NCI-H2081 treated with DMSO at 0.1 percent for 48 hours (cell line): ENCODE results near the gene CLEC18B.
"Not testable (repeated sequence)": the region's sequence is repeated elsewhere in the genome, so short reads cannot be mapped to it uniquely, and the experiment has no call there.

Experiments
- DNase-seq: peaks from one replicate; lab custom pipeline; 2025; lab: John Stamatoyannopoulos, UW

The CLEC18B gene

DNA sequence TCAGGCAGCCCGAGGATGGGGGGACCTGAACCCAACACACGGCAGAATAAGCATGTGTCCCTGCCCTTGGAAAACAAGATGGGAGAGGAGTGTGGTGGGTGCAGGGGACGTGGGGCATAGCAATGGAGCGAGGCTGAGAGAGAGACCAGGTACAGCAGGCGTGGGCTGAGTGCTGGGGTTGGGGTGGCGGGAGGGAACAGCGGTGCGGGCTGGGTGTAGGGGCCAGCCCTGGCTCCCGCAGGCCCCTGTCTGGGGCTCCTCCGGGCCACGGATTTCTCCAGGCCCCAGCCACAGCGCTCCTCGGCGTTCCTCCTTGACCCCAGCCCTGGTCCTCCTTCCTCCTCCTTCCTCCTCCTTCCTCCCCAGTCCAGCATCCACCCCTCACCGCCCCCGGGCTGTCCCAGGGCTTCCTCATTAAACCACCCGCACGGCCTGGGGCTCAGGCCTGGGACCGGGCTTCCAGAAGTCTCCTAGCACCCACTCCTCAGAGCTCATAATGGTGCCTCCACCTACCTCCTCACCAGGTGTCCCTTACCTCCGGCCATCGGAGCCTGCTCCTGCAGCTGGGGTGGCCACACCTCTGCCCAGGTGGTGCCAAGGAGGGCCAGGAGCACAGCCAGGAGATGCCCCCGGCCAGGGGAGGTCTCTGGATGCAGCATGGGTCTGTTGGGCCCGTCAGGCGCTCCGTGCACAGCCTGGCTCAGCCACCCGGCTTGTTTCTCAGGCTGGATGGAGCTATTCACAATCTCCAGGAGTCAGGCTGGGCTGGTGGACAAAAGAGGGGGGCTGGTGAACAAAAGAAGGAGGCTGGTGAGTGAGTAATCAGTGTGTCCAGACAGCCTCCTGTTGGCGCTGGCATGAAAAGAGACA is at the start of gene CLEC18B:
CLEC18B (minus strand) TSS at position 867 of the 870 bp plus-strand sequence; CDS start at position 659, 208 bp downstream.
- DNase-seq: not testable (repeated sequence)

DNA sequence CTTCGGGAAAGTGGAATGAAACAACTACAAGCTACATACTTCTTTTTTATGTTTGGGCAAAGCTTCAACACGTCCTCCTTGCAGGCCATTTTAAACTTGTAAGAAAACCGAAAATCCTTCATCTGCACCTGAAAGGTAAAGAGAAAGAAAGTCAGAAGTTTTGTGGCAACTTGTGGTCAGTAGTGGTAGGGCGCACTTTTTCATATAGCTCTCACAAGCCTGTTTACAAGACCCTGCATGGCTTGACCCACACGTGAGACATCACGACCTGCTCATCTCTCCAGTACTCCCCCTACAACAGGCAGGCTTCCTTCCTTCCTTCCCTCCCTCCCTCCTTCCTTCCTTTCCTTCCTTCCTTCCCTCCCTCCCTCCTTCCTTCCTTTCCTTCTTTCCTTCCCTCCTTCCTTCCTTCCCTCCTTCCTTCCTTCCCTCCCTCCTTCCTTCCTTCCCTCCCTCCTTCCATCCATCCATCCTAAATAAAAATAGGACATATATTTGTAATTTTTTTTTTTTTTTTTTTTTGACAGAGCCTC is 48.7 kb upstream of the CLEC18B start:
- DNase-seq: no peak

DNA sequence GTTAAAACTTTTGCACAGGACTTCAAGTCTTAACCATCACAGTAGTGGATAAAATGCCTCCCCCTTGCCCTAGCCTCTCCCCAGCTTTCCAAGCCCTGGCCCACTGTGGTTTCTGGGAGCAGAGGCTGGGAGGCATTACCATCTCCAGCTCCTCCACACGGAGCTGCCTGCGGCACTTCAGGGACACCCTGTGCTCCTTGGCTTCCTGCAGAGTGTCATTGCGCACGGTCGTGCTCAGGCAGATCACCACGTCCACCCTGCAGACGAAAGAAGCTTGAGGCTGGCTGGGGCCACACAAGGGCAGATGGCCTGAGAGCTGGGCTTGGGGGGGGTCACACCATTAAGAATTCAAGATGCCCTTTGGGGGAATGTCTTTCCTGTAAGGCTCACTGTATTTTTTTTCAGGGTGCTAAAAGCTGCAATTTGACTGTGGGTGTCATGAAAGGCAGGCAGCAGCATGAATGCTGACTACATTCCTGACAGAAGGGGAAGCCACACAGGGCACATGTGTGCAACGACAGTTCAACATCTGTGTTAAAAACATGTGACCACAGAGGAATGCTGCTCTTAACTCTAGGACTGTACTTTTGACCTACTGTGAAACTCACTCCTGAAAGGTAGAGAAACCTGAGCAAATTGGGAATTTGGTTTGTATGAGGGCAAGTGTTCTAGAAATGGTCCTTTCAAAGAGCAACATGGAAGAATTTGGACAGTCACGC is 47.7 kb upstream of the CLEC18B start:
- no peak for DNase-seq

DNA sequence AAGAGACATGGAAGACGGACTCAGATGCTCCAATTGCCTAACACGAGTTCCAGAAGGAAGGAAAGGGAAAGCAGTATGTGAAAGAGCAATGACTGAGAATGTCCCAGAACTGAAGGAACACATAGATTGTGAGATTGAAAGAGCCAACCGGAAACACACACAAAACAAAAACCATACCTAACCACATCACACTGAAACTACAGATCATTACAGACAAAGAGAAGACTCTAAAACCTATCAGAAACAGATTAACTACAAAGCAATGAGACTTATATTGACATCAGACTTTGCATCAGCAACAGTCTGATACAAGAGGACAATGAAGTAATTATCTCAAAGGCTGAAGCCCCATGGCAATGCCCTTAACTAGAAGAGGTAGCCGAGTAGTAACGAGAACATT is 45.6 kb upstream of the CLEC18B start:
- DNase-seq: no peak

DNA sequence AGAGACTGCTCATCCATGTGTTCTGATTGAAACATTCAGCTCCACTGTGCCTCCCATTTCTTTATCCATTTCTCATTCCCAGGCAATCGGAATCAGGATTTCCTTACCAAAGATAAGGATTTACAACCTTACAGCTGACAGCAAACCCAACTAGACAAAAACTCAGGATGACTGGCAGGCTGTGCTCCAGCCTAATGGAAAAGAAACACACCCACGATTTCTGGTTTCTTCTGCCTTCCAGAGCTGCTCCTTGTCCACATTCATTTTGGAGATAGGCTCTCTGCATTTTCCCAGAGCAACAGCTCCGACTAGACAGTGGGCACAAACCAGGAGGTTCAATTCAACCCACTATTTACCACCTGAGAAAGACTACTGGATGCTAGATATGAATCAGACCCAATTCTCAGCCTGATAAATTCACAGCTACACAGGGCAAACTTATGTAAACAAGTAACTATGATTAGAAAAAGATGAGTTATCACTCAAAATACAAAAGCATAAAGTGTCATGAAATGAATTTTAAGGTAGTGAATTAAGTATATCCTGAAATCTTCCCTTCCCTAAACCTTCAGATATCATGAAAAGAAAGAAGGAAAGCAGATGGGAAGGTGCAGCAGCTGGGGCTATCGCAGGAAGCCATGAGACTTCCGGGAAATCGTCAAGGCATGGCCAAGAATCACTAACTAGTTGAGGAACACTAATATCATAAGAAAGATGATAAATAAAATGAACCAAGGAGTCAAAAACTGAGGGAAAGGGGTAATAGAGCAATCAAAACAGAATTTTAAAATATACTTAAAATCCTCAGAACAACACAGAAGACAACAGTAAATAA is 44.8 kb upstream of the CLEC18B start:
- no peak for DNase-seq

DNA sequence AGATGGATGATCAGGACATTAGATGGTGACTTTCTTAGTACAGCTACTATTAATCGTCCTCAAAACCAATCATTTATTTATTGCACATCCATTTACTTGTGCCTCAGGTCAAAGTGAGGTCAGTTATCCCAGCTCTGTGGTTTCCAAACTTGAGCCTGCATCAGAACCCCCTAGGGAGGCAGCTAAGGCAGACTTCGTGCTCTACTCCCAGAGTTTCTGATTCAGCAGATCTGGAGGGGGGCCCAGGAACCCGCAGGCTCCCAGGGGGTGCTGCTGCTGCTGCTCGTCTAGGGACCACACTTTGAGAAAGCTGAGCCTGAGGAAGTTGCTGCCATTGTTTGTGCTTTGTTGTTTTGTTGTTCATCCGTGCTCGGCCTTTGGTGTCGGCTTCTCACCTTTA is 44.0 kb upstream of the CLEC18B start:
- DNase-seq: no peak

DNA sequence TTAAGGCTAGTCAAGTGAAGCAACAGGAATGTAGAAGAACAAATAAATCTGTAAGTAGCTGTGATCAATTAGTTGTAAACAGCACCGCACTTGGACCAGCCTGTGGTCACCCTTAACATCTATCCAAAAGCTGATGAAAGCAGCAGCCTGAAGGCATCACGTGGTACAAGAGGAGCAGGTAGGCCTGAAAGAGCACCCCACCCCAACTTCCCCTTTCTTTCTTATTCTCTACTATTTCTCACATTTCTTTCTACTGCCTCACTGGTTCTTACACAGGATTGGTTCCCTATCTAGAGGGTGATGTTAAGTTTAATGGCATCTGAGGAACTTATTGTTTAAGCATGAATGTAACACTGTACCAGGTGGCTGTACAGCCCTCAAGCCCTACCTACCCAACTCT is 42.6 kb upstream of the CLEC18B start:
- no peak for DNase-seq

DNA sequence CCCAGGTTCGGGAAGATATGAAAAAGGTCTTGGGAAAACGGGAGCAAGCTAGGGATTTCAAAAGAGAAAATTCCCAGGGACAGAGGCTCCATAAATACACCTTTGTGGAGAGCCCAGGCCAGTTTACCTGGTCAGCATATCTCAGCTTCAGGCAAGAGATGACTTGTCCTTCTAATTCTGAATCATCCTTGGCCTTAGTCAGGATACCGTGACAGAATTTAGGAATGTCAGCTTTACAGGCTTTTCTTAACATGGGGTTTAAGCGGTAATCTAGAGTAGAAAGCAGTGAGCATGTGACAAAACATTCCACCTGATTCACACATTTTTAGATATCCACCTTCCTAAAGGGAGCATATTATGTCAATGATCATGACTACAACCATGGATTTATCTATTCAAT is 41.1 kb upstream of the CLEC18B start:
- DNase-seq: no peak

DNA sequence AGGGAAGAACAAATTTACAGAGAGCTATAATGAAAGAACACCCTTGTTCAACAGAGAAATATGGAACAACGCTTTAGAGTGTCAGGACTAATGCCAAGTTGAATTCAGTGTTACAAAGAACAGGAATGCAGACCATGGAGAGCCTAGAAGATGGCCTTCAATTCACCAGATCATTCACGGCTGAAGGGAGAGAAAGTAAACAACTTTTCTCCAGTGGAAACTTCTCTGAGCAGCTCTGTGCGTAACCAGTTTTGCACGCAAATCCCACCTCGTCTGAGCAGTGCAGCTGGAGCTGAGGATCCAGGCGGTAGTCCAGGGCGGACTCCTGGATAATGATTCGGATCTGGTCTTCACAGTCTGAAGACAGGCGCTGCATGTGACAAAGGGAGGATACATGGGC is 40.5 kb upstream of the CLEC18B start:
- no peak for DNase-seq

DNA sequence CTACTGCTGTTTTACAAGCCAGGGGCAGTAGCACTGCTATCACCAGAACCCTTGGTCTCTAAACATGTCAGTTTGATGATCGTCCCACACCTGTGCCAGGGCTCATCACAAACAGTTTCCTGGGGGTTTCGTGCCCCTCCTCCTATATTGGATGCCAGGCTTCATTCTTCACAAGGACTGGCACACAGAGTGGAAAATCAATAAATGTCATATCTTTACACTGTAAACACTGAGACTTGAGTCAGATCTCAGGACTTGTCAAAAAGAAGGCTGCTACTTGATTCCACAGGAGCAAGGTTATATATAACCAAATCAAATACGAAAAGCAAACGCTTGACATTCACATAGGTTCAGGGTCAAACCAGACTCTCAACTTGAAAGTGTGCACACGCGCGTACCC is 39.3 kb upstream of the CLEC18B start:
- no peak for DNase-seq

DNA sequence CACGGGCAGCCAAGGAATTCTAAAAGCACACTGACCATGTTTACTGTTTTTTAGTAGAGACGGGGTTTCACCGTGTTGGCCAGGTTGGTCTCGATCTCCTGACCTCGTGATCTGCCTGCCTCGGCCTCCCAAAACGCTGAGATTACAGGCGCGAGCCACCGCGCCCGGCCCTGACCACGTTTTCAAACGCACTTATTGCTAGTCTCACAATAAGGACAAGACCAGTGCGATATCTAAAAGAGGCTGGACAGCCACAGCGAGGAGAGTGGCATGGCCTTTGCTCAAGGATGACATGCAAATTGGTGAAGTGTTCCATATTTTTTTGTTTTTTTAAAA is 35.0 kb upstream of the CLEC18B start:
- no peak for DNase-seq

DNA sequence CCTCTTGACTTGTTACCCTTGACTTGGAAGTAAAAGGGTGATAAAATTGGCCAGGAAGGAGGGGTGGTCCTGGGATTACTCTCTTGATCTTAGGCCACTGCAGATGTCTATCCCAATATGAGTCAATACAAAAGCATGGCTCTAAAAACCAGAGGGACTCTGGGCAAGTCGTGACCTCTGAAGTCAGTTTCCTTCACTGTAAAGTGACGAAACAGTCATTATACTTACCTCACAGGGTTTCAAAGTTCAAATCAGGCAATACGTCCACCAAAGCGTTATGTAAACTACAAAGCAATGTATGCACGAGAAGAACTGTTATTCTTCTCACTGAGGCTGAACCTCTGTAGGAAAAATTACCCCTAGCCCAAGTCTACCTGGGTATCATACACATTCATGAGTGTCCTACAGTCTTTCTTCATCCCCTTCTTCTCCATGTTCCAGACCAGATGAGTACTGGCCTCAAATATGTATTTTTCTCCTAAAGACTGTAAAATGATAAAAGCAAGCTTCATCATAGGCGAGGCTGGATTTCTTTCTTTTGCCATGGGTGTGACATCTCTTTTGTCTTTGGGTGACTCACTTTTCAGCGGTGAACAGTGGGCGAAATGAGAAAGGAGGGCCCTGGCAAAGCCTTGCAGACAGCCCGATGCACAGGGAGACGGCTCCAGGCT is 34.5 kb upstream of the CLEC18B start:
- DNase-seq: no peak

DNA sequence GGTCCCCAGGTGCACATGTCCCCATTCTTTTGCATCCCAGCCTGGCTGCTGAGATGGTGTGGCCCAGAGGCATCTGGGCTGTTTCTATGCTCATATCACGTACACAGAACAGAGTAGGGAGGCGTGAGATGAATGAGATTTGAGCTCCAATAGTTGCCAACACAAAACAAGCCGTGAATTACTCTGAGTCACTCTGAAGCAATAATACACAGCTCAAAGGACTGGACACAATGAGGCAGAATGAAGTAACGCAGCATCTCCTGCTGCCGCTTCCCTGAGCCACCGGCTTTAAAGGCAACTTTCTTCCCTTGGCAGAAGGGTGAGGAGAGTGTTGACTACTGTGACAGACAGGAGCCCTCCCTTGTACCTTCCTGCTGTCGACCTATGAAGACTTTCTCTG is 33.9 kb upstream of the CLEC18B start:
- no peak for DNase-seq

DNA sequence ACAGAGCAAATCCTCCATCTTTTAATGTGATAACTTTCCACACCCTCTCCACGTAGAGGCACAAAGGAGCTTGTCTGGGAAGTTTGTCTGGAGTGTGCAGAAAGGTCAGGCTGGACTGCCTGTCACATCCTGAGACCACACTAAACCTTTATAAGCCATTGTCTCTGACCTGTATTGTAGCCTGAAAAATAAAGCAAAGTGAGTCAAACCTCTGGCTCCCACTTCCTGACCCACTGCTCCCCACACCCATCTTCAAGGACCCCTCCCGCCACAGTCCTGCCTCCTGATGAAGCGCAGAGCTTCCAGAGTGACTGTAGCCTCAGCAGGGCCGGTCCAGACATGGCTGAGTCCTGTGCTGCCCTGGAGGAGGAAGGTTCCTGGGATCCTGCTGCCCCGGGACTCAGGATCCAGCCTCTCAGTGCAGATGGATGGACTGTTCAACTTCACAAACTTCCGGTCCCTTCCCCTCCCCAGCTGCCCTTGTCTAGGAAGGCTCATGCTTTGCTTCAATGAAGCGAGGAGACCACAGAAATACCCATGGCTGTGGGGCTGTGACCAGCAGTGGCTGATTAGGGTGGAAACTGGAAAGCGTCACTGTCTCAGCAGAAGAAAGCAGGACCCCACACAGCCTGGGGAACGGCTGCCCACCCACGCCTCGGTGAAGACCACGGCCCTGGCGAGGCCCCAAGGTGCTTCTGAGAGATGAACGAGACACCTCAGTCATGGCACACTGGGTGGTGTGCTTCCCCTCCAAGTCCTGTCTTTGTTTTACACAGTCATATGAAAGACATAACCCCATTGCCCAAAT is 30.9 kb upstream of the CLEC18B start:
- no peak for DNase-seq

DNA sequence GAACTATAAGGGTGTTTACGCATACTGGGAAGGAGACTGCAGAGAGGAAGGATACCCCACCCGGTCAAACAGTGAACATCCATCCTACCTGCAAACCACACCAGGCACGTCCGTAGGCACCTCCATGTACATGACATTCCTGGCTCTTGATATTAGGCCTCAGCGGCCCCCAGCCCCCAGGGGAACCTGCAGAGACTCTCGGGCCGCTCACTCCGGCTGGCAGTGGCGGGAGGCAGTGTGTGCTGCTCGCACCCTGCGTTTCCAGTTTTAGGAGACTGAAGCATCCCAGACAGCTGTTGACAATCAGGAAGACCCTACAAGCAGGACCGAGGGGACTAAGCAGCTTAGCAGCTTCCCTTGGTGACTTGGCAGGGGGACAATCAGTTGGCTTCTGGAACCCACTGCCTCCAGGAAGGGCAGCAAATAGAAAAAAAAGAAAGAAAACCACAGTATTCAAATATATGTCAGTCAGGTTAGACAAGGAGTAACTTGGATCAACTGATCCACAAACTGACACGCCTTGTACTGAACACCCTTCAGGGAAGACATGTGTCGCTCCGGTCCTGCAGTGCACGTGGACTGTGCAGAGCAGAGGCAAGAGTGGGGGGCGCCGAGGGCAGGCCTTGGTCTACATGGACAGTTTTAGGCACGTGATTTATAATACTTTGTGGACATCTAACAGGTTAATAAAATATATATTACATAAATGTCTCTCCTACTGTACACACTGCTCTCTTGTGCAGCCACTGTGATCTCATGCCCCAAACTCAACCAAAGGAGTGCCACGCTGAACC is 29.9 kb upstream of the CLEC18B start:
- no peak for DNase-seq

DNA sequence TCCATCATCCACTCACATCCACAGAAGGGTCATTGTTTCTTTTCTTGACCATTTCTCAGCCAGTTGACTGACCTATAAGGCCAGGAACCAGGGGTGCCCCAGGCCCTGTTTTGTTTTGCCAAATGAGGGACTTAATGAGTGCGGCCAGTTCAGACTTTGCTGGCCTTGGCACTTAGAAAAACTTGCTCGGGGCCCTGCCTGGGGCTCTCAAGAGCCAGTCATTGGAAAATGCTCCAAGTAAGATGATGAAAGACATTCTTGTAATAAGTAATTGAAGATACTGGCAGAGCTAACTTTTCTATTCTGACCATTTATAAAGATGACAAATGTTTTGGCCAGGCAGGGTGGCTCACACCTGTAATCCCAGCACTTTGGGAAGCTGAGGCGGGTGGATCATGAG is 29.0 kb upstream of the CLEC18B start:
- DNase-seq: no peak

DNA sequence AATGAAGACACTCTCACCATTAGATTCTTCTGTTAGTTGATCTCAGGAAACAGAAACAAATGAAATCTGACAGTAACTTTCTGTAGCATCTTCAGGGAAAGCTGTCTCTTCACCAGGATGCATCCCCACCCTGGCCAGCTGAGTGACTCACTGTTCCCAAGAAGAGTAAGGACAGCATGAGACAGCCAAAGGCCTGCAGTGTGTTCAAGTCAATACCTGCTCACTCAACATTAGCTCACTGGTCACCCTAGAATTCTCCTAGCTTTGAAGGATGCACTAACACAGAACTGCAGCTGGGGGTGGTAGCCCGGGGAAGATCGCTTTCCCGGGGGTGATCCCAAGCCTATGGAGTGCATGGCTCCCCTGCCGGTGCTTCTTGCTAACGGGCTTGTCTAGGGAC is 28.2 kb upstream of the CLEC18B start:
- DNase-seq: no peak

DNA sequence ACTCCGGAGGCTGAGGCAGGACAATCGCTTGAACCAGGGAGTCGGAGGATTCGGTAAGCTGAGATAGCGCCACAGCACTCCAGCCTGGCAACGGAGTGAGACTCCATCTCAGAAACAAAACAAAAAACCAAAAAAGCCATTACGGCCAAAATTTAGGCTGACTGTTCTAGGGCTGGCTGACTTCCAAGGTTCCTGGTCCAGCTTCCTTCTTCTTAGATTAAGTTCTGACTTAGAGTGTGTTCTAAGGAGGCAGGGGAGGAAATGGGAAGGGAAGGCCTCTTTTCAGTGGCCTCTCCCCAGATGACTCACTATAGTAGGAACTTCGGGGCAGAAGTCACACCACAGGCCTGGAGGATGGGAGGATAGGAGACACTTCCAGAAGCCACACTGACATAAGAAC is 27.7 kb upstream of the CLEC18B start:
- DNase-seq: no peak

DNA sequence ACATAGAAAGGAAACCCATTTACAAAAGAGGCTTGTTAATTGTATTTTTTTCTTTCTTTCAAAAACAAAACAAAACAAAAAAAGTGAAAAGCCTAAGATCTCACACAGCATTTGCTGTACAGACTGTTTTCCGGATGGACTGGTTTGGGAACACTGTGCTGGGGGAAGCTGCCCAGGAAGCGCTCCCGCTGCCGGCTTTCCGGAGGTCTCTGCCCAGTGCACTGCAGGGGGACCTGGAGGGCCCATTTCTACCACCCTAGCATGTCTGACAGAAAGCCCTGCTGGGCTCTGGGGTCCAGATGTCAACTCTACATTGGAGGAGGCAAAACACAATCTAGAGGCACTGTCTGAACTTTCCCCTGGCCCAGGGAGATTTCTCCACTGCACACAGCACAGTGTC is 26.3 kb upstream of the CLEC18B start:
- no peak for DNase-seq

DNA sequence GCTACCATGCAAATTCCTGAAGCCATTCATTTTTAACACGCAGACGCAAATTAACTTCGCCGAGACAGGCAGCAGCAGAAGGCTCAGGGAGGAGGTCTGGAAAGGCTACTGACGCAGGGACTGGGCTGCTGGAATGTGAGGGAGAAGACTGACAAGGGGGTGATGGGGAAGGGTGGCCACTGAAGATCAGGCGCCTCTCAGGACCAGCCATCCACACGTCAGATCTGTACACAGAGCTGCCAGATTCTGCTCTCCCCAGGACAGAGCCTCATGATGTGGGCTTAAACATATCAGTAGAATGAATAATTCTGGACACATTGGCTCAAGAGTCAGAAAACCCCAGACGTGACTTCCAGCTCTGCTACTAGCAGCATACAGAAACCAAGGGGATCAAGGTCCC is 25.6 kb upstream of the CLEC18B start:
- no peak for DNase-seq
